NCI-H82 treated with DMSO at 0.1 percent for 48 hours (cell line): ENCODE data around the gene BCL11A.

ENCODE experiments used
- DNase-seq: peaks from one replicate; lab custom pipeline; 2025; ENCODE audit not compliant: unreplicated experiment; lab: John Stamatoyannopoulos, UW

Gene BCL11A

GRCh38 chr2:60529136-60529784, 24.2 kb downstream of the BCL11A start:
- no peak for DNase-seq

GRCh38 chr2:60528281-60529020, 25.0 kb downstream of the BCL11A start:
- no peak for DNase-seq

- no peak for DNase-seq
Observed at GRCh38 chr2:60527762-60528161, 25.7 kb downstream of the BCL11A start.

- no peak for DNase-seq
Observed at GRCh38 chr2:60526623-60527022, 26.8 kb downstream of the BCL11A start.

GRCh38 chr2:60525899-60526298, 27.6 kb downstream of the BCL11A start:
- no peak for DNase-seq

GRCh38 chr2:60524874-60525273, 28.6 kb downstream of the BCL11A start:
- DNase-seq: no peak

GRCh38 chr2:60523963-60524362, 29.5 kb downstream of the BCL11A start:
- no peak for DNase-seq

- no peak for DNase-seq
Observed at GRCh38 chr2:60522462-60522861, 31.0 kb downstream of the BCL11A start.

GRCh38 chr2:60521626-60522025, 31.8 kb downstream of the BCL11A start:
- DNase-seq: no peak

GRCh38 chr2:60520917-60521539, 32.4 kb downstream of the BCL11A start:
- DNase-seq: no peak

GRCh38 chr2:60520151-60520876, 33.1 kb downstream of the BCL11A start:
- no peak for DNase-seq

- no peak for DNase-seq
Observed at GRCh38 chr2:60519231-60519863, 34.1 kb downstream of the BCL11A start.

GRCh38 chr2:60518567-60518966, 34.9 kb downstream of the BCL11A start:
- no peak for DNase-seq

- no peak for DNase-seq
Observed at GRCh38 chr2:60517446-60517845, 36.0 kb downstream of the BCL11A start.

GRCh38 chr2:60516826-60517225, 36.6 kb downstream of the BCL11A start:
- DNase-seq: no peak

- DNase-seq: no peak
Observed at GRCh38 chr2:60516383-60516811, 37.1 kb downstream of the BCL11A start.

- no peak for DNase-seq
Observed at GRCh38 chr2:60515721-60516226, 37.7 kb downstream of the BCL11A start.

- DNase-seq: no peak
Observed at GRCh38 chr2:60513996-60514395, 39.5 kb downstream of the BCL11A start.

GRCh38 chr2:60513191-60513590, 40.3 kb downstream of the BCL11A start:
- no peak for DNase-seq

- DNase-seq: no peak
Observed at GRCh38 chr2:60512641-60513040, 40.8 kb downstream of the BCL11A start.

- DNase-seq: no peak
Observed at GRCh38 chr2:60512062-60512622, 41.3 kb downstream of the BCL11A start.
